HCT116 (cell line): ENCODE measurements around the gene ERG. TPM values are rescaled to one million over a fixed set of nuclear protein-coding genes. Genes with fewer than 3 reads are reported as not detected.

Experiments used
- ATAC-seq: fragments of 200-7000 bp; cut with Tn5 transposase; 2 replicates; pipeline ENCODE4 v1.9.1; 2020; ENCODE audit warnings: mild to moderate bottlenecking, moderate library complexity
- BruUV-seq: library from RNA; stranded (reverse); fragments of 400-500 nt; replicated peaks from 2 replicates; lab custom pipeline; 2021; lab: Mats Ljungman, UMichigan
- CTCF ChIA-PET: fragments of 300-600 bp; sonication (Branson Sonifier 250); formaldehyde crosslinking; loops from one replicate; lab custom pipeline; 2021; ENCODE audit warnings: antibody characterized with exemption; lab: Charles Lee
- POLR2A ChIA-PET: fragments of 300-600, 350-600 bp; sonication (Branson Sonifier 250); formaldehyde crosslinking; loops from one replicate; lab custom pipeline; 2021; ENCODE audit warnings: antibody characterized with exemption; lab: Charles Lee
- RAD21 ChIA-PET, 2 experiments: fragments of 300-600 bp; sonication (Branson Sonifier 250); formaldehyde crosslinking; loops; one replicate each; lab custom pipeline; 2023; ENCODE audit warnings: low total read pairs in 2 of 2; ENCODE audit not compliant: uncharacterized antibody in 2 of 2, unreplicated experiment in 2 of 2, low non-redundant PET in 1 of 2; lab: Charles Lee
- DNase-seq: peaks from one replicate; pipeline ENCODE4 v3.0.0-alpha.2; 2010; ENCODE audit warnings: low read depth, low spot score
- H2AFZ ChIP-seq: fragments of 200-600 bp; shearing (Covaris generic), sonication (generic); 2 replicates; pipeline ENCODE4 v1.6.1; 2017; ENCODE audit warnings: low read depth, mixed run types, mixed read lengths, antibody characterized with exemption, low read length; ENCODE audit not compliant: poor library complexity, severe bottlenecking
- H3K27ac ChIP-seq: 2 replicates; pipeline ENCODE4 v1.5.1; 2012; ENCODE audit warnings: low read depth, low read length
- H3K27me3 ChIP-seq: fragments of 200-600 bp; sonication (generic); 2 replicates; pipeline ENCODE4 v1.6.1; 2016; ENCODE audit warnings: mixed run types, low read length, mixed read lengths; ENCODE audit not compliant: insufficient read depth
- H3K36me3 ChIP-seq, 2 experiments: fragments of 200-500 bp in 1 of 2; fragments of 200-600 bp in 1 of 2; sonication (Bioruptor generic) in 1 of 2; sonication (generic) in 1 of 2; 2 replicates each; pipeline versions ENCODE4 v1.5.1 to v1.6.1; 2014 to 2016; ENCODE audit warnings: low read length in 2 of 2, inconsistent platforms in 1 of 2, mixed read lengths in 1 of 2, mixed run types in 1 of 2; ENCODE audit not compliant: insufficient read depth in 2 of 2, control insufficient read depth in 1 of 2
- H3K4me1 ChIP-seq, 2 experiments: fragments of 200-600 bp in 1 of 2; sonication (generic) in 1 of 2; 2 replicates each; pipeline versions ENCODE4 v1.5.1 to v1.6.1; 2012 to 2017; ENCODE audit warnings: low read length in 2 of 2, inconsistent platforms in 1 of 2, mild to moderate bottlenecking in 1 of 2, mixed read lengths in 1 of 2, mixed run types in 1 of 2, moderate library complexity in 1 of 2; ENCODE audit not compliant: insufficient read depth in 2 of 2, control insufficient read depth in 1 of 2
- H3K4me2 ChIP-seq: fragments of 200-600 bp; sonication (generic); 2 replicates; pipeline ENCODE4 v1.6.1; 2017; ENCODE audit warnings: mixed run types, low read length, mixed read lengths
- H3K4me3 ChIP-seq, 2 experiments: fragments of 200-600 bp in 1 of 2; sonication (generic) in 1 of 2; replicated peaks in 1 of 2; 2 replicates each; pipeline ENCODE4 v1.5.1; 2011 to 2016; ENCODE audit warnings: low read length in 2 of 2, control low read depth in 1 of 2, low read depth in 1 of 2, mild to moderate bottlenecking in 1 of 2, mixed read lengths in 1 of 2, mixed run types in 1 of 2
- H3K79me2 ChIP-seq: fragments of 200-600 bp; sonication (generic); 2 replicates; pipeline ENCODE4 v1.6.1; 2017; ENCODE audit warnings: mild to moderate bottlenecking, mixed run types, low read length, moderate library complexity, mixed read lengths; ENCODE audit not compliant: insufficient read depth
- H3K9ac ChIP-seq: fragments of 200-600 bp; sonication (generic); 2 replicates; pipeline ENCODE4 v1.6.1; 2016; ENCODE audit warnings: low read length, mixed read lengths
- H3K9me2 ChIP-seq: fragments of 200-600 bp; sonication (generic), shearing (Covaris generic); 2 replicates; pipeline ENCODE4 v1.6.1; 2017; ENCODE audit warnings: mixed run types, mild to moderate bottlenecking, moderate library complexity; ENCODE audit not compliant: insufficient read depth
- H3K9me3 ChIP-seq, 2 experiments: fragments of 200-500 bp in 1 of 2; fragments of 200-600 bp in 1 of 2; sonication (Bioruptor generic) in 1 of 2; sonication (generic) in 1 of 2; 2 replicates each; pipeline ENCODE4 v1.6.1; 2014 to 2017; ENCODE audit warnings: low read length in 2 of 2, mixed read lengths in 2 of 2, inconsistent platforms in 1 of 2, low read depth in 1 of 2, mild to moderate bottlenecking in 1 of 2, mixed run types in 1 of 2, moderate library complexity in 1 of 2; ENCODE audit not compliant: control insufficient read depth in 1 of 2, insufficient read depth in 1 of 2
- H4K20me1 ChIP-seq: fragments of 200-600 bp; sonication (generic), shearing (Covaris generic); 2 replicates; pipeline ENCODE4 v1.6.1; 2017; ENCODE audit warnings: mixed run types, mild to moderate bottlenecking, moderate library complexity; ENCODE audit not compliant: insufficient read depth
- CEBPB ChIP-seq: IDR thresholded peaks from 2 replicates; pipeline ENCODE4 v1.6.1; 2012; ENCODE audit warnings: low read depth
- EGR1 ChIP-seq: IDR thresholded peaks from 2 replicates; pipeline ENCODE4 v1.6.1; 2012; ENCODE audit warnings: low read depth
- ELF1 ChIP-seq: IDR thresholded peaks from 2 replicates; pipeline ENCODE4 v1.6.1; 2012; ENCODE audit warnings: low read depth, borderline replicate concordance
- EZH2 ChIP-seq: fragments of 200-600 bp; sonication (generic); IDR thresholded peaks from 2 replicates; pipeline ENCODE4 v1.6.1; 2017; ENCODE audit warnings: antibody characterized with exemption, mixed run types
- FOSL1 ChIP-seq: IDR thresholded peaks from 2 replicates; pipeline ENCODE4 v1.6.1; 2012; ENCODE audit warnings: low read depth
- POLR2A ChIP-seq: IDR thresholded peaks from 2 replicates; pipeline ENCODE4 v1.7.0; 2011; ENCODE audit warnings: borderline replicate concordance; ENCODE audit not compliant: insufficient read depth, insufficient read length; ENCODE audit errors: extremely low read depth
- SIN3A ChIP-seq: IDR thresholded peaks from 2 replicates; pipeline ENCODE4 v1.6.1; 2012; ENCODE audit warnings: low read depth
- SP1 ChIP-seq: IDR thresholded peaks from 2 replicates; pipeline ENCODE4 v1.6.1; 2012; ENCODE audit warnings: low read depth
- SRF ChIP-seq: IDR thresholded peaks from 2 replicates; pipeline ENCODE4 v1.6.1; 2012; ENCODE audit warnings: low read depth
- TCF7L2 ChIP-seq: IDR thresholded peaks from 2 replicates; pipeline ENCODE4 v1.7.0; 2011; ENCODE audit warnings: borderline replicate concordance, inconsistent platforms; ENCODE audit not compliant: insufficient read depth, insufficient read length; ENCODE audit errors: extremely low read depth
- YY1 ChIP-seq: IDR thresholded peaks from 2 replicates; pipeline ENCODE4 v1.6.1; 2011; ENCODE audit warnings: low read length, low read depth, moderate library complexity, mild to moderate bottlenecking; ENCODE audit not compliant: insufficient replicate concordance; ENCODE audit errors: extremely low read depth
- intact Hi-C: fragments of 100-400 bp; cut with micrococcal nuclease; formaldehyde crosslinking; loops from 2 replicates; pipeline ENCODE4 v1.10.0; 2022
- total RNA-seq: library from RNA; stranded (reverse); gene quantifications from one replicate; pipeline ENCODE4 v1.2.1, GENCODE V29; 2021; ENCODE audit not compliant: unreplicated experiment
- TF ChIP-seq, protein P1 (sequence below): IDR thresholded peaks from 2 replicates; pipeline ENCODE4 v1.6.1; 2011; ENCODE audit warnings: mild to moderate bottlenecking, low read length, moderate library complexity; ENCODE audit not compliant: insufficient replicate concordance; ENCODE audit errors: extremely low read depth

The ERG gene
- total RNA-seq, 1 experiment from 2014 or later, result 0.17 TPM

DNA sequence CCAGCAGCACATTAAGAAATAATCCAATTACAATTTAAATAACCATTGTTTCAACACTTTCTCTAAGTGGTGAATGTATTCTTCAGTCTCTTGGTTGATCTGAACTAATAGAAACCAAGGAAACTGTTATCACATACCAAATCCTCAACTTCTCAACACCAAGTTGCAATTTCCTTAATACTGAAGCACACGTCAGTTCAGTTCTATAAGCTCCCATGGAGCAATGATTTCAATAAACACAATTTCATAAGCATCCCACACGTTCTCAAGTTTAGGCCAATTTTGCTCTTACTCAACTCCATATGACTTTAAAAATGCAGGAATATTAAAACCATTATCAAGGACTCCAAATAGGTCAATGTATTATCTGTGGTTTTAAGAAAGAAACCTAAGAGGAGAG, 5.8 kb upstream of the ERG start:
- no peak overlapping the region for H3K4me2 ChIP-seq
- no peaks in the 10 kb centered on the region for H4K20me1 ChIP-seq
- no peaks in the 10 kb centered on the region for H3K9me2 ChIP-seq
- no peak overlapping the region for H3K4me3 ChIP-seq
- ATAC-seq (no peak), DNase-seq (no peak)
- H3K9ac ChIP-seq, result no peak overlapping the region
- POLR2A ChIA-PET, result no interaction called here
- TF ChIP-seq ELF1 (no peak), FOSL1 (no peak), CEBPB (no peak), POLR2A (no peak), YY1 (no peak), SIN3A (no peak), EGR1 (no peak), SP1 (no peak), EZH2 (no peak), TCF7L2 (no peak), SRF (no peak)
- TF ChIP-seq, protein P1, sequence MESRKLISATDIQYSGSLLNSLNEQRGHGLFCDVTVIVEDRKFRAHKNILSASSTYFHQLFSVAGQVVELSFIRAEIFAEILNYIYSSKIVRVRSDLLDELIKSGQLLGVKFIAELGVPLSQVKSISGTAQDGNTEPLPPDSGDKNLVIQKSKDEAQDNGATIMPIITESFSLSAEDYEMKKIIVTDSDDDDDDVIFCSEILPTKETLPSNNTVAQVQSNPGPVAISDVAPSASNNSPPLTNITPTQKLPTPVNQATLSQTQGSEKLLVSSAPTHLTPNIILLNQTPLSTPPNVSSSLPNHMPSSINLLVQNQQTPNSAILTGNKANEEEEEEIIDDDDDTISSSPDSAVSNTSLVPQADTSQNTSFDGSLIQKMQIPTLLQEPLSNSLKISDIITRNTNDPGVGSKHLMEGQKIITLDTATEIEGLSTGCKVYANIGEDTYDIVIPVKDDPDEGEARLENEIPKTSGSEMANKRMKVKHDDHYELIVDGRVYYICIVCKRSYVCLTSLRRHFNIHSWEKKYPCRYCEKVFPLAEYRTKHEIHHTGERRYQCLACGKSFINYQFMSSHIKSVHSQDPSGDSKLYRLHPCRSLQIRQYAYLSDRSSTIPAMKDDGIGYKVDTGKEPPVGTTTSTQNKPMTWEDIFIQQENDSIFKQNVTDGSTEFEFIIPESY, result no peak
- peaks cover 6% of the 10 kb centered on the region; the same call in 1 of the 2 replicates for H3K27me3 ChIP-seq
- no peaks in the 10 kb centered on the region for H3K79me2 ChIP-seq
- no TSS peak for BruUV-seq
- H3K36me3 ChIP-seq, result no peaks in the 10 kb centered on the region
- CTCF ChIA-PET, result no interaction called here
- intact Hi-C loops, result loop anchor here (2.0 kb wide), 1 partner anchor 209 kb away; no protein-coding TSS in a partner anchor
- no peak overlapping the region for H2AFZ ChIP-seq
- H3K4me1 ChIP-seq, result no peaks in the 10 kb centered on the region
- H3K9me3 ChIP-seq, result no peaks in the 10 kb centered on the region
- RAD21 ChIA-PET, result no interaction called here
- H3K27ac ChIP-seq, result no peak overlapping the region
